Left lobe of liver (tissue), 2 donors: ENCODE data around the gene OSBP2. TPM values are rescaled to one million over a fixed set of nuclear protein-coding genes. Genes with fewer than 3 reads are reported as not detected.
"Not testable (repeated sequence)": the region's sequence is repeated elsewhere in the genome, so short reads cannot be mapped to it uniquely, and the experiment has no call there.

Experiments
- ATAC-seq: fragments of 200-7000 bp; cut with Tn5 transposase; one replicate; pipeline ENCODE4 v1.9.1; 2020; ENCODE audit warnings: mild to moderate bottlenecking, moderate library complexity
- DNase-seq: peaks from one replicate; pipeline ENCODE4 v3.0.0-alpha.2; 2020; ENCODE audit warnings: low spot score
- total RNA-seq: library from RNA; stranded (reverse); gene quantifications from one replicate; pipeline ENCODE4 v1.2.1, GENCODE V29; 2021
- donor health status: DM: no; HTN: no; CAD: no; lungs with moderate emphysema.
- donor health status: DM: no; HTN: yes; CAD: no.

OSBP2 gene
- total RNA-seq, 1 donor from 2014 or later, result 0.63 TPM

DNA sequence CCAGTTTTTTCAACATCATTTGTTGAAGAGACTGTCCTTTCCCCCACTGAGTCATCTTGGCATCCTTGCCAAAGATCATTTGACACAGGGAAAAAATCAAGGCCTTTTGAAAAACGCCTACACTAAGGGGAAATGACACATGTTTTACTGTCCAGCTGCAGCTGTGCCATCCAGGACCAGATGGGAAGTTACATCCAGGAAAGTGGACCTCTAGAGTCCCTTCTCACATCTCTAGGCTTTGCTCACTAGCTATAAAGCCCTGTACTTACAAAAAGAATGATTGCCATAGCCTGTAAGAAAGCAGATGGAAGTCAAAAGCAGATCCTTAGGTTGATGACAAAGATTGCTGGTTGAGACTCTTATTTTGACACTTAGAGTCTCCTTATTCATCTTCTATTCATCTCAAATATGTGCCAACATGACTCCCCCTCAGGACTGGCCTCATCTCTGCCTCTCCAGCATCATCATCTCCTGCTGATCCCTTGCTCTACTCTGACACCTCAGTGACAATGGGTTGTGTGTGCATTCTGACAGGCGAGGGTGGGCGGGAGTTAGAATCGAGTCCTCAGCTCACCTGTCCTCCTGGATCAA, 22.8 kb downstream of the OSBP2 start:
- no peak for DNase-seq
- no peak for ATAC-seq

DNA sequence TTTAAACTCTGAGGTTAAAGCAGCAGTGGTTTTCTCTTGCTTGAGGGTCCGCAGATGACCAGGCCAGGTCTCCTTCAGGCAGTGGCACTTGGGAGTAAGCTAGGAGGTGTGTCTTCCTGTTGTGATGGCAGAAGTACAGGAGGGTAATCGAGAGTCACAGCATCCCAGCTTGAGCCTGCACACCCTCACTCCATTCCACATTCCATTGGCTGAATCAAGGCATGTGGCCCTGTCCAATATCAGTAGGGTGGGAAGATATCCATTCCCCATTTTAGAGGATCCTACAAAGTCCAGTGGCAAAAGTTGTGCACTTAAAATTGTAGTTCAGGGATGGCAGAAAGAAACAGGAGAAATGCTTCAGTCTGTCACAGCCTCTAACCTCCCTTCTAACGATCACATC, 23.3 kb downstream of the OSBP2 start:
- DNase-seq, result no peak

DNA sequence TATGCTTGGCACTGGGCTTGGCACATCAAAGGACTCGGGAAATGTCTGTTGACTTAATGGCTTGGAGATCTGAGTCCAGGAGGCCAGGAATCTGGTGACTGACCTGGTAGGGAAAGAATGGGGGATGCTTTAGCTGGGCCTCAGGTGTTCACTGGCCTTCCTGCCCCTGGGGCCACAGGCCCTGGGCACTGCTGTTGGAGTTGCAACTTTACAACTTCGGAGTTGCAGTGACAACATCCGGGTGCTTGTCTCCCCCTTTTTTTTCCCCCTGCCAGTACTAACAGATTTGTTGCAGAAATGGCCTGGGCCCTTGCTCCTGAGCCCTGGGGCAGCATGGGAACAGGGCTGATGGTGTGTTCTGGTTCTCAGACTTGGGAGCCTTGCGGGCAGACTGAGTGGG, 23.8 kb downstream of the OSBP2 start:
- ATAC-seq, result no peak
- DNase-seq, result no peak

More for the DNA sequence above, 23.3 kb downstream of the OSBP2 start:
- ATAC-seq, result no peak

DNA sequence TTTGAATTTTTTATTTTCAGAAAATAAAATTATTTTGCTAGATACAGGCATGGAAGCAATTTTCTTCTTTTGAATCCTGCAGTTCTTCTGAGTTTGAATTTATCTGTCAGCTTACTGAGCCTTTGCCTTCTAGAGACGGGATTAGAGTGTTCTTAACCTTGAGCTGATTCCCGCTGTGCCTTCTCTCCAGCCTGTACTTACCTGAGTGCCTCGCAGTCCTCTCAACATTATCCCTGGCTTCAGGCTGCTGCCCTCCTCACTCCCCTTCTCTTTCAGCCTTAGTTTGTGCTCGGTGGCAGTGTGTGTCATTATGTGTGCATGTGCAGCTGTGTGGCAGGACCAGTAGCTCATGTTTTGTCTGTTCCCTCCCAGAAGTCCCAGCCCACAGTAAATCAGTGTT, 24.3 kb downstream of the OSBP2 start:
- DNase-seq, result no peak
- no peak for ATAC-seq

DNA sequence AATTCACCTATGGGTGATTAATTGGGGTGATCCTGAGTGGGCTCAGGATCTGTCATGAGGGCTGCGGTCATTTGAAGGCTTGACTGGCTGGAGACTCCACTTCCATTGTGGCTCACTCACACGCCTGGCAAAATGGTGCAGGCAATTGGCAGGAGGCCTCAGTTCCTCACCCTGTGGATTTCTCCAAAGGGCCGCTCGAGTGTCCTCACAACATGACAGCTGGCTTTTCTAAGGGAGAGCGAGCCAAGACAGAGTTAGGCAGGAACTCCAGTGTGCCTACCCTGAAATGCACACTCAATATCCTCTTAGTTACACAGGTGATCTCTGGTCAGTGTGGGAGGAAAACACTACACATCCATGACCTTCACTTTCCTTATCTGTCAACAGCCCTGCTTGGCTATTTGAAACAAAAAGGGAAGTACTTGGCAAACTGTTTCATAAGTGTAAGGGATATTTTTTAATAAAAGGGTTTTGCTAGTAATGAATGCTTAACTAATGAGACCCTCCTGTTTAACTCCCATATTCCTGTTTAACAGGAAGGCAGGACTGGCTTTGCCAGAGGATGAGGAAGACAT, 25.7 kb downstream of the OSBP2 start:
- no peak for ATAC-seq
- no peak for DNase-seq

DNA sequence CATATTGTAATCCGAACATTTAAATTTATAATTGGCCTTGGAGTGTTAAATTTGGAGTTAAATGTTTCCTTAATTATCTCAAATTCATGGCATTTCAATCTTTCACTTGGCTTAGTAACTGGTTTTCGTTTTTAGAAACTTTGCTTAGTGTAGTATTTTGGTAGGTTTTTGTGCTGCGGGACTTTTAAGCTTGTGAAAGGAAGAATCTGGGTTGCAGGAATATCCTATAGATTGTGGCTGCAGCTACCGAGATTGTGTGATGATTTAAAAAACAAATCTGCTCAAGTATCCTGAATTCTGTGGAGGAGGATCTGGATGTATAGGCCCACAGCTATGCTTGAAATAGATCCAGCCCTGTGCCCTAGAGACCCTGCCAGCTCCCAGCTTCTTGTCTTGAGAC, 27.1 kb downstream of the OSBP2 start:
- ATAC-seq, result no peak

DNA sequence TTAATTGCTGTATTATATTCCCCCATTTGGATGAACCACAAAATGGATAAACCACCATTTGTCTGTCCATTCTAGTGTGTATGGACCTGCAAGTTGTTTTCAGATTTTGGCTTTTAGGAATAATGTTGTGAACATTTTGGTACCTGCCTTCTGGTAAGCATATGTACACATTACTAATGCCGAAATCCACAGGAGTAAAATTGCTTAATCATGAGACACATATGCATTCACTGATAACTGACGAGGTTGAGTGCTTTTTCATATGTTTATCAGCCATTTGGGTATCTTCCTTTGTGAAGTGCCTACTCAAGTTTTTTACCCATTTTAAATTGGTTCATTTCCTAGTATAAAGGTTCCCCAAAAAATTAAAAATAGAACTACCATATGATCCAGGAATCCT, 34.2 kb downstream of the OSBP2 start:
- ATAC-seq (no peak), DNase-seq (no peak)

More for the DNA sequence above, 27.1 kb downstream of the OSBP2 start:
- no peak for DNase-seq

DNA sequence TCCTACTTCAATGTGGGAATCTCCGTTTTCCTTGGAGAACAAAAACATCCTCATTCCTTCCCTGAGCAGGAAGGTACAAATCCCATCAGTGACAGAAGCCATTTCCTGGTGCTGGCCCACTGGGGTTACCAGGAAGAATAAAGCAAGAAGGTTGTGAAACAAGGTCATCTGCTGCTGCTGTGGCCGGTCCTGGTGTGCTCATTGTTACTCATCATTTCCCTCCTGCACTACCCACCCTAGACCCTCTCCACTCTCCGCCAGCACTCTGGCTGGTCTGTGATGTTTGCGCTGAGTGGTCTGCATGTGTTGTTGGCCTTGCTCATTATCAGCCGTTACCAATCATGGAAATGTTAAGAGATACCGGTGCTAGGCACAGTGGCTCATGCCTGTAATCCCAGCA, 37.0 kb downstream of the OSBP2 start:
- ATAC-seq (no peak), DNase-seq (no peak)

DNA sequence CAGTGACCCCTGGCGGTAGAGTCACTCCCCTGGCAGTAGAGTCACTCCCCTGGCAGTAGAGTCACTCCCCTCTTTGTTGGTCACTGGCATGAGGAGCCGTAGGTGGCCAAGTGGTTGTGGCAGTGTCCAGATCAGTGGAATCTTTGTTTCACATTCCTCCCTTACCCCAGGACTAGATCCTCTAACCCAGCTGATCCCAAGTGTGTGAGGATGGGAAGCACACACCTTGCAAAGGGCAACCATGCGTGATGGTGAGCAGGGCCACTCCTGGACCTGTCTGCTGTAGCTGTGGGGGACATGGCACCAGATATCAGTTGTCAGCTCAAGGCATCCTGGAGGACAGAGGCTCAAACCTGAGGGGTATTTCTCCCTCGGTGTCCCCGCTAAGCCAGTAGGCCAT, 37.8 kb downstream of the OSBP2 start:
- DNase-seq (no peak), ATAC-seq (no peak)

DNA sequence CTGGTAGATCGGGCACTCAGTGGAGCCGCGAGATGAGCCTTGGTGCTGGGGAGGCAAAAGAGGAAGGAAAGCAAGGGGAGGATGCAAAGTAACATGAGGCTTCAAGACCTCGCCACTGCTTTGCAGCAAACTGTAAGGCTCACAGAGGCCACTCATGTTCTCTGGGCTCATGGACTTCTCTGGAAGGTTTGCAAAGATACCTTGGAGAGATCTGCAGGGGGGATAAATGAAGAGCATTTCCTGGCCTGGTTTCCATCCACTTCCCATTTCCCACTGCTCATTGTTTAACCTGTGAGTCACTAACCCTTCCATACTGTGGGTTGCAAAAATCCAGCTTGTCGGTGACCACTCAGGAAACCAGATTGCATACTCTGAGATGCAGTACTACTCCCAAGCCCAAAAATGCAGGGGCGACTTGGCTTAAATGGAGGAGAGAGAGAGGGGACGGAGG, 38.5 kb downstream of the OSBP2 start:
- DNase-seq (no peak), ATAC-seq (no peak)

DNA sequence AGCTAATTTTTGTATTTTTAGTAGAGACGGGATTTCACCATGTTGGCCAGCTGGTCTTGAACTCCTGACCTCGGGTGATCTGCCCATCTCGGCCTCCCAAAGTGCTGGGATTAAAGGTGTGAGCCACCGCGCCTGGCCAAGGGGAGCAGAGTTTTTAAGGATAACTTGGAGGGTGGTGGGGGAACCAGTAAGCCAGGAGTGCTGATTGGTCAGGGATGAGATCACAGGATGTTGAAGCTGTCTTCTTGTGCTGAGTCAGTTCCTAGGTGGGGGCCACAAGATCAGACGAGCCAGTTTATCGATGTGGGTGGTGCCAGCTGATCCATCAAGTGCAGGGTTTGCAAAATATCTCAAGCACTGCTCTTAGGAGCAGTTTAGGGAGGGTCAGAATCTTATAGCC, 45.3 kb downstream of the OSBP2 start:
- not testable (repeated sequence) for DNase-seq, ATAC-seq

DNA sequence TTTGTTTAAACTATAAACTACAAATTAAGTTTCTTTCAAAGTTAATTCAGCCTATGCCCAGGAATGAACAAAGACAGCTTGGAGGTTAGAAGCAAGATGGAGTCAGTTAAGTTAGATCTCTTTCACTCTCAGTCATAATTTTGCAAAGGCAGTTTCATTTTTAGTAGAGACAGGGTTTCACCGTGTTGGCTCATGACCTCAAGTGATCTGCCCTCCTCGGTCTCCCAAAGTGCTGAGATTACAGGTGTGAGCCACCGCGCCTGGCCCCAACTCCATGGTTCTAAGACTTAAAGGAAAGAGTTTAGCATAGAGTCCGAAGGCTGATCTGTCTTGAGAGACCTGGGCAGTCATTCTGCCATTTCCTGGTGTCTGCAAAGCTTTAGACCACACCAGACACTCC, 45.8 kb downstream of the OSBP2 start:
- not testable (repeated sequence) for ATAC-seq, DNase-seq

DNA sequence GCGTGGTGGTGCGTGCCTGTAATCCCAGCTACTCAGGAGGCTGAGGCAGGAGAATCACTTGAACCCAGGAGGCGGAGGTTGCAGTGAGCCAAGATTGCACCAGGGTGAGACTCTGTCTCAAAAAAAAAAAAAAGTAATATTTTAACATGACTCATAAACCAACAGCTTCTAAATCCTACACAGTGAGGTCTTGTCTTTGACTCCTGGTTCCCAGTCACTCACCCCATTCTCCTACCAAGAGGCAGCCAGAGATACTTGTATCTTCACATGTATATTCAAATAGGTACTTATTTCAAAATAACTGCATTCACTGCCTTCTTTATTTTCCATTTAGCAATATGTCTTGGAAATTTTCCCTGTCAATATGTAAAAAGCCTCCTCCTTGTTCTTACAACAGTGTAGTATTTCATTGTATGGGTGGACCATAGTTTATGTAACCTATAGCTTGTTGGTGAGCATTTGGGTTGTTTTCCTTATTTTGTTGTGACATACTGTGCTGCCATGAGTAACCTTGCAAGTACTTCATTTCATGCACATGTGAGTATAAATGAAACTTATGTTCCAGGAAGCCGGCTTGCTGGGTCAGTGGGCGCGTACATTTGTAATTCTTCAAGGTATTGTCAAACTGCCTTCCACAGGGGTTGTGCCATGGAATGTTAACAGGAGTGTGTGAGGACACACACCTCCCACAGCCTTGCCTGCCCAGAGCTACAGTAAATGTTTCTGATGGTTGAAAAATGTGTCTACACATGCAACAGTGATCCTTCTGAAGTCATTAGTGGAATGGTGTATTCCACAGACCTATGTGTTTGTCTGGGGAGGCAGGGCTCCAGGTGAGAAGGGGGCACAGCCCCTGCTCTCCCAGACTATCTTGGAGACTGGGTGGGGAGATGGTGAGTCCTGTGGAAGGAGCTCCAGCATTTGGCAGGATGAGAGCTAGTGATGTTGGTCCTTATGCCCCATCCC, 47.9 kb downstream of the OSBP2 start:
- no peak for ATAC-seq
- DNase-seq, result no peak

DNA sequence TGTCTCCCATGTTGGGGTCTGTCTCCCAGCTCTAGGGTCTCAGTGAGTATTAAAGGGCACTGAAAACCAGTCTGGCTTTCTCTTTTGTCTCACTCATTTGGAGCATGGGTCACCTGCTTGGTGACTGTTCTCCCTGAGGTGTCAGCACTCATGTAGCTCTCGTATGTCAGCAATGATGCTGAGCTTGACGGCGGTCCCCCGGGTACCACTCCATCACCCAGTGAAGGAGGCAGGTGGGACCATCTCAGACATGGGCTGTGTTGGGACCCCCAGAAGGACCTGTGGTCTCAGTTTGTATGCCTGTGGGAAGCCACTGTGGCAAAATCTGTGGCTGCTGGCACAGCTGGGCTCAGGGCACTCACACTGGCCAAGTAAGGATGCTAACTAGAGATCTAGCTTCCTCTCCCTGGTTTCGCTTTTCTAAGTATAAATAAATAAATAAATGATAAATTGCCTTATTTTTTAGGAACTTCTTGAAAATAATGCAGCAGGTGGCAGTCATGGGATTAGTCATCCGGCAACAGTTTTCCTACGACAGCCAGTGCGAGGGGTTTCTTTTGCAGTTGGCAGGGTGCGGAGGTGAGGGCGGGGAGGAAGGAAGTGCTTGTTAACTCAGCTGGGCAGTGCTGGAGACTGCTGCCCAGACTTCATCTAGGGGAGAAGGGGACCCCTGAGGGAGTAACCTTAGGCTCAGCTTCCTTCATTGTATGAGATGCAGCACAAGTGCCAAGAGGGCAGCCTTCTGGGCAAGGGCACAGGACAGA, 48.8 kb downstream of the OSBP2 start:
- no peak for DNase-seq
- no peak for ATAC-seq

DNA sequence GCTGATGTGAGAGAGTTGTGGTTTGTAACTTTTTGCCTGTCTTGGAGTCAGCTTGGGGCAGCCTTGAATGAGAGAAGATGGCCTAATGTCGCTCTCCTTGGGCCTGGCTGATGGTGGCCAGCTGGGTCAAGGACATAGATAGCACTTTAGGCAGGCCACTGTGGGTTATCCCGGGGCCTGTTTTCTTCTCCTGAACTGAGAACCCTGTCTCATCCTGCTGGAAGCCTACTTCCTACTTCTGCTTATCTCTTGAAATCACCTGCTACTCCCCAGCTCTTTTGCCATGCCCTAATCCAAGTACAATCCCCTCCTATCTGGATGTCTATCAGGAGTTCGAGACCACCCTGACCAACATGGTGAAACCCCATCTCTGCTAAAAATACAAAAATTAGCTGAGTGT, 49.5 kb downstream of the OSBP2 start:
- ATAC-seq (no peak), DNase-seq (no peak)

DNA sequence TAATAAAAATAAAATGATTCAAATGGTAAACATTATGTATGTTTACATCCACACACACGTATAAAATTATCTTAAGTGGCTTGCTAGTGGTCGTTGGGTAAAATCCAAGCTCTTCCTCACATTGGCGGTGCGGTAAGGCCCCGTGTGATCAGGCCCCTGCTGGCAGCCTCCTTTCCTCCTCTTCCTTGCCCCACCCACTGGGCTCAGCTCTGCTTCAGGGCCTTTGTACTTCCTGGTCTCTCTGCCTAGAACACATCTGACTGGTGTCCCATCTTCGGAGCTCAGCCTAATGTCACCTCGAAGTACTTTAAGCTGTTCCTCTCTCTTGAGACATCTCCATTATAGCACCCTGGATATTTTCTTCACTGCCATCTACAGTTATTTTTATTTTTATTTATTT, 52.8 kb downstream of the OSBP2 start:
- ATAC-seq (no peak), DNase-seq (no peak)

DNA sequence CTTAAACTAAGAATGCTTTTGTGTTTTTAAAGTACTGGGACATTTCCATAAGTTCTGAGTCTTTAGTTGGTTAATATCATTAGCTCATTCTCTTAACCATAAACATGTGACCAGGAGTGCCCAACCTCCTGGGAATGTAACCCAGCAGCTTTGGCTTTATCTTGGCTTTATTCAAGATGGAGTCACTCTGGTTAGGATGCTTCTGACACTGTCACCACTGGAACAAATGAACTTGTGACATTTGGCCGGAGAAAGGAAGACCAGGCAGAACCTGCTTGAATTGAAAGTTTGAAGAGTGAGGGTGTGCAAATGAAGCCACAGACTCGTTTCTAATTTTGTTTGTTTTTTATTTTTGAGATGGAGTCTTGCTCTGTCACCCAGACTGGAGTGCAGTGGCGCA, 54.6 kb downstream of the OSBP2 start:
- no peak for DNase-seq
- no peak for ATAC-seq

DNA sequence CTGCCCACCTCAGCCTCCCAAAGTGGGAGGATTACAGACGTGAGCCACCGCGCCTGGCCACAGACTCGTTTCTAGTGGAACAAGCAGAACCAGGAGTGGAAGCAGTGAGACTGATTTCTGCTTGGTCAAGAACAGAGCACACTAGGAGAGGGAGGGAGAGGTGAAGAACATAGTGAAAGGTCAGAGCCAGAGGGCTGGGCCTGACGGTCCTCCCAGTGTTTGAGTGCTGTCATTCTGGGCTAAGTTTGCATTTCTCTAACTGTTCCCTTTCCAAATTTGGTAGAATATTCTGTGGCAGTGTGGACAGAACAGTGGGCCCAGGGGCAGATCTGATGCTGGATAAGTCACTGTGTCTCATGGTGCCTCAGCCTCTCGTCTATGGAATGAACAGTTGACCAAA, 55.2 kb downstream of the OSBP2 start:
- ATAC-seq, result no peak

DNA sequence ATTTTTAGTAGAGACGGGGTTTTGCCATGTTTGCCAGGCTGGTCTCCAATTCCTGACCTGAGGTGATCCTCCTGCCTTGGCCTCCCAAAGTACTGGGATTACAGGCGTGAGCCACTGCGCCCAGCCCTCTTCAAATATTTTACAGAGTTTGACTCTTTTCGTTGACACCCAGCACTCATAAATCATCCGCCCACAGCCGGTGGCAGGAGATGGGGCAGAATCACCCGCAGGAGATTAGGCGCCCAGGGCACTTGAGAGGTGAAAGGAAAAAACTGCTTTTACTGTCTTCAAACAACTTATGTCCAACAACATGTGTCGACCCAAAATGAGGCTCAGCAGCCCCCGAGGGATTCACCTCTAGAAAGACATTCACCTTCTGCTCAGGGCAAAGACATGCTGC, 56.9 kb downstream of the OSBP2 start:
- DNase-seq, result no peak
- no peak for ATAC-seq

More for the DNA sequence above, 55.2 kb downstream of the OSBP2 start:
- DNase-seq, result no peak

DNA sequence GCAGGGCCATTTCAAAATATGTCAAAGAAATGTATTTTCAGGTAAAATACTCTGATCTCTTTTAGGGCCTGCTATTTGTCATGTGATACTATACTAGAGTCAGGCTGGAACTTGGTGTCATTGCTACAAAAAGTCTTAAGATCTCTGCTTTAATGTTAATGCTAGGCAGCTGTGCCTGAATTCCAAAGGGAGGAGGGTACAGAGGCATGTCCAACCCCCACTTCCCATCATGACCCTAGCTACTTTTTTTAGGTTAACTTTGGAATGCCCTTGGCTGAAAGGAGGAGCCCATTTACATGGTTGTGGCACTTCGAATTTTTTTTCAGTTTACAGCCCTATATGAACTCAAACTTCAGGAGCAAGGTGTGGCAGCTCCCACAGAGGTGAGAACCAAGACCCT, 58.1 kb downstream of the OSBP2 start:
- ATAC-seq, result no peak
- no peak for DNase-seq

DNA sequence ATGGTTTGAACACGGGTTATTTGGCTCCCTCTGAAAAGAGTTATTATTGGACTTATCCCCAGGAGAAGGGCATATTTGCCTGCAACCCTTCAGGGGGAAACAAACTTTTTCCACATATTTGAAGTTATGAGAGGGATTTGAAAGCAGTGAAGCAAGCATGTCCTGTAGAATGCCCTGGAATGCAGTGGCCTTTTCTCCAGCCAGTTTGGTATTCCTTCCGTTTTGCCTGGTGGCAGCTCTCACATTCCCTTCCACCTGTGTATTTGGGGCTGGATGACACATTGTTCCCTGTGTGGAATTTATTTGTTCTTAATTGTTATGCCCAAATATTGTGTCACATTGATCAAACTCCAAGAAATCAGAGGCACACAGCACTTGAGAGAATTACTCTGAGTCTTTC, 59.0 kb downstream of the OSBP2 start:
- ATAC-seq, result no peak
- no peak for DNase-seq
